Mammary epithelial cell (primary cell): ENCODE results near the gene ARMC8.

ENCODE experiments used
- EZH2 ChIP-seq: IDR thresholded peaks from 2 replicates; pipeline ENCODE4 v1.6.1; 2012; ENCODE audit warnings: low read length, inconsistent platforms, borderline replicate concordance
- TF ChIP-seq, protein P1 (sequence below), 2 donors: IDR thresholded peaks in 1 of 2; conservative IDR thresholded peaks in 1 of 2; 2 replicates each; pipeline ENCODE4 v1.5.1; 2011 to 2012; ENCODE audit warnings: inconsistent platforms in 2 of 2, low read length in 2 of 2, mild to moderate bottlenecking in 2 of 2, control low read depth in 1 of 2, low read depth in 1 of 2; ENCODE audit not compliant: insufficient read depth in 1 of 2; ENCODE audit errors: extremely low read depth in 1 of 2

DNA sequence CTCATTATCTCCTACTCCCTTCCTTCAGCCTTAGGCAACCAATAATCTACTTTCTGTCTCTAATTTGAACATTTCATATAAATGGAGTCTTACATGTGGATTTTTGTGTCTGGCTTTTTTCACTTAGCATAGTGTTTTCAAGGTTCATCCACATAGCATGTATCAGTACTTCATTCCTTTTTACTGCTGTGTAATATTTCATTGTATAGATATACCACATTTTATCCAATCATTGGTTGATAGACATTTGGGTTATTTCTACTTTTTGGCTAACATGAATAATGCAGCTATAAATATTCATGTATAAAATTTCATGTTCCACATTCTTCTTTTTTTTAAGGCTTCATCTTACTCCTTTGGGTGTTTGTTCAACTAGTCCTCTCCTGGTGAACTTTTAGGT is 32.6 kb upstream of the ARMC8 start:
- TF ChIP-seq, protein P1, sequence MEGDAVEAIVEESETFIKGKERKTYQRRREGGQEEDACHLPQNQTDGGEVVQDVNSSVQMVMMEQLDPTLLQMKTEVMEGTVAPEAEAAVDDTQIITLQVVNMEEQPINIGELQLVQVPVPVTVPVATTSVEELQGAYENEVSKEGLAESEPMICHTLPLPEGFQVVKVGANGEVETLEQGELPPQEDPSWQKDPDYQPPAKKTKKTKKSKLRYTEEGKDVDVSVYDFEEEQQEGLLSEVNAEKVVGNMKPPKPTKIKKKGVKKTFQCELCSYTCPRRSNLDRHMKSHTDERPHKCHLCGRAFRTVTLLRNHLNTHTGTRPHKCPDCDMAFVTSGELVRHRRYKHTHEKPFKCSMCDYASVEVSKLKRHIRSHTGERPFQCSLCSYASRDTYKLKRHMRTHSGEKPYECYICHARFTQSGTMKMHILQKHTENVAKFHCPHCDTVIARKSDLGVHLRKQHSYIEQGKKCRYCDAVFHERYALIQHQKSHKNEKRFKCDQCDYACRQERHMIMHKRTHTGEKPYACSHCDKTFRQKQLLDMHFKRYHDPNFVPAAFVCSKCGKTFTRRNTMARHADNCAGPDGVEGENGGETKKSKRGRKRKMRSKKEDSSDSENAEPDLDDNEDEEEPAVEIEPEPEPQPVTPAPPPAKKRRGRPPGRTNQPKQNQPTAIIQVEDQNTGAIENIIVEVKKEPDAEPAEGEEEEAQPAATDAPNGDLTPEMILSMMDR (conservative IDR thresholded peaks at IDR 0.05 in 1 of 2, IDR thresholded peaks at IDR 0.05 in 1 of 2; ENCODE audit: extremely low read depth in 1 of 2, insufficient read depth in 1 of 2, low read depth in 1 of 2, low read length in 2 of 2): no peak
- TF ChIP-seq EZH2: no peak
